ENCODE results near the gene LMO3.

Gene LMO3

GRCh38 chr12:16599081-16599480, 6.9 kb downstream of the LMO3 start:
- no peak for DNase-seq

DNA sequence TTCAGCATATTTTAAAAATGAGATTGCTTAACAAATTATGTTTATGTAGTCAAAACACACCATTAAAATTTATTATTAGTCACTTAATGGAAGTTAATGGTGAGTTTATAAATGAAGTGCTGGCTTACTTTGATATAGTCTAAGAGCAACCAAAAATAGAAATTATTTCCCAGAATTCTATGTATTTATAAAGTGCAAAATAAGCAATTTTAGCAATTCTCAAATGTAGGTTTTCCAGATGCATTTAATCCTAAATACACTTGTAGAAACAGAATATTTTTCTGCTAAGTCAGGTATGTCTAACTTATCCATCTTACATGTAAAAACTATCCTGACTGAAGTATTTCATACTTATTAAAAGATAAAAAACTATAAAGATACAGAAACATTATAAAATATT, 11.2 kb downstream of the LMO3 start:
- no peak for DNase-seq

DNA sequence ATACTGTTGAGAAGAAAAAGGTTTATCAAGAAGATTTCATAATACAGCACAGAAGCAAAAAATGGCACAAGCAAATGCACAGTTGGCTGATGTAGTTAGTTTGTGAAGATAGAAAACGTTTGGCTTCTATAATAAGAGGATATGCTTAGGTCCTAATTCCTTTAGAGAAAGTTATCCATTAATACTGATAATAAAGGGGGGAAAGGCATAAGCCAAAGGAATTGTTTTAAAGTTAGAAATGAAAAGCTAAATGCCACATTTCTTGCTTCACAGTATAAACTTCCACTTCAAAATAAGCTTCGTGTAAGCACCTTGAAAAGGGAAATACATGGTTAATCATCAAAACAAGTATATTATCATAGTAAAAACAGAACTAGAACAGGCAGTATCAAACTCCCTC, 12.4 kb downstream of the LMO3 start:
- no peak for DNase-seq

GRCh38 chr12:16590645-16591044, 15.3 kb downstream of the LMO3 start:
- DNase-seq, result no peak

- no peak for DNase-seq
These were observed 17.1 kb downstream of the LMO3 start for GRCh38 chr12:16588812-16589211.

DNA sequence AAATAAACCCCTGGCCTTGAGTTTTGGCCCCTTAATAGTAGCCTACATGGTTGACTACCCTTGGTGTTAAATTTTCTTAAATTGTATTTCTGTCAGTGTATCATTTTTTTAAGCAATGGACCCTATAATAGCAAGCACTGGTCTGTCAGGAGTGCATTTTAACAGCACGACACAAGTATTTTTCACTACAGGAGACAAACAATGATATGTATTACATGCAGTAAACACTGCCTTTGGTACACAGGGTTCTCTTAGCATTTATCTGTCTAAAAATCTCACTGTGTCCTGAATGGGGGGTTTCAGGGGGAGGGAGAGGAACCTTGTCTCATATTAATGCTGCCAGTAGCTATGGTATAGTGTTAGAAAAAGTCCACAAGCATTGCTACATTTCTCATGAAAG, 18.4 kb downstream of the LMO3 start:
- DNase-seq, result no peak

DNA sequence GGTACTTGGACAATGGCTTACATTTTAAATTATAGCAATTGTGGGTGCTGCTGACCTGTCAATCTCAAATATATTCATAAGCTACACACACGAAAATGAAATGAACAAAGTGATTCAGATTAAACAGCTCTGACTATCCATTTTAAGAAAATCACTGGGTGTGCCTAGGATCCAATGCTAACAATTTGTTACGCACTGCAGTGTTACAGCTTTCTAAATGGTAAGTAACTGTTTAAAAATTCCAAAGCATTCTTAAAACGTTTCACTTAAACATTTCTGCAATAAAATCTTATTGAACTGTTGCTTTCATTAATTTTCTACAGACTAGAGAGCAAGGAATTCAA, 18.9 kb downstream of the LMO3 start:
- no peak for DNase-seq

DNA sequence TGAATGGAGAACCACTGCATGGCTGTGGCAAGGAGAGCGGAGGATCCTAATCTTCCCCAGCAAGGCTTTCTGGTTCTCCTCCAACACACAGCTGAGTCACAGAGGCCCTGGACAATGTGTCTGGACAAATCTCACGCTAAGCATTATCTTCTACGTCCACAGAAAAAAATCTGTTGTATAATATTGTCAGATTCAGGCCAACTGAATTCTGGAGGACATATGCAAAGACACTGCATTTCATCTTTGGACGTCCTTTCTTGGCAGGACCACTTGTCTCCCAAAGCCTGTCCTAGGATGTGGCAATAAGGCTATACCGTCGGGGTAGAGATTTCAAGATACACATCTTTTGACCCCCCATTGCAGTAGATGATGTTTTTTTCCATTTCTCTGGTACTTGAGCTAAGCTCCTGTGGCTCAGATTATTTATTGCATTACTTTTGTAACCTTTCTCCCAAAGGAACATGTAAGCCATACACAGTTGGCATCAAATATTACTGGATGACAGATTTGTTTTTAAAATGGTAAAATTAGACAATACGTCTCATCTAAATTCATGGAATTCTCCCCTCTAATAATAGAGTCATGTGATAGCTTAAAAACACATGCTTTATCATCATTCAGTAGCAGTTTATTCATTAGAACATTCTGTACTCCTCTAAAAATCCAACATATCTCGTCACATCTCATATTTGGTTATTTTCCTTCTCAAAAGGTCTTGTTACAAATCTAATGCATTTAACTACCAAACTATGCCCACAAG, 19.4 kb downstream of the LMO3 start:
- no peak for DNase-seq

GRCh38 chr12:16585781-16586180, 20.2 kb downstream of the LMO3 start:
- DNase-seq, result no peak

DNA sequence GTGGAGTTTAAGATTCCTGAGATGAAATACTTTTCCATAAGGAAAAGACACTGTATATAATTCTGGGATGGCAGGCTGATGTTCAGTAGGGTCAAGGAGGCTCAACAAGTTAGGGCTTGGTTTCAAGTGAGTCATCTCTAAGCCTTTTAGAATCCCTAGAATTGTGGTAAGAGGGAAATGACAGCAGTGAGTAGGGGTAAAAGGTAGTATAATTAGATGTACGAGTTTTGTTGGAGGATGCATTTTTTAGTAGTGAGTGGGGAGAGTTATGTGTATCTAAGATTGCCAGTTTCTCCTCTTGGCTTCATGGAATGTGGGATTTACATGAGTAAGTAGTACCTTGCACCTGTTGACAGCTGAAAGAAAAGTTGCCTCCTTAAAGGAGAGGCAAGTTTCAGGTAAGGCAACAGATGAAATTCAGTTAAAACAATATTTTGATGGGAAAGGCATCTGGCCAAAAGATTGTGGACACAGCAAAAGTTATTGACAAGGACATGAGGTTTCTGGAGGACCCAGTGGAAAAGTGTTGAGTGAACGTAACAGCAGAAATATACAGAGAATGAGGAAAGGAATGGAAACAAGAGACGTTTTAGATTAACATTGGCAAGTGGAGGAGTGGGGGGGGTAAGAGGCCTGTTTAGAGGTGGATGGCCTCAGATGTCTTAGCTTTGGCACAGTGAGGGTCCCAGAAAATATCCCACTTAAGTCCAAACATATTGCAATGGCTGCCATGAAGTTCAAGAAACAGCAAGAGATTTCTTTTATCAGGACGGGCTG, 21.8 kb downstream of the LMO3 start:
- DNase-seq, result no peak

DNA sequence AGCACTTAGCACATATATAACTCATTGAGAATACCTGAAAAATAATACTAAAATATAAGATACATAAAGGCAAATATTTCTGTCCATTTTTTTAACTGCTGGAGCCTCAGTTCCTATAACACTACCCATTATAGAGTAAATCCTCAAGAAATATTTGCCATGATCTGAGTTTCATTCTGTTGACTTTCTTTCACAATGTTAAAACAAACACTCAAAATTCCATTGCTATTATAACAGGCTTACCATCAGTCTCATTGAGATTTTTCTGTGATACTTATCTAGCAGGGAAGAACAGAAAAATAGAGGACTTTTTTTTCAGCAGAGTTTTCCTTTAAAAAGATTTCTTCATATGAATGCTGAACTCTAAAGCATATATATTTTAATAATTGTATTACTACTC, 24.5 kb downstream of the LMO3 start:
- DNase-seq, result no peak

DNA sequence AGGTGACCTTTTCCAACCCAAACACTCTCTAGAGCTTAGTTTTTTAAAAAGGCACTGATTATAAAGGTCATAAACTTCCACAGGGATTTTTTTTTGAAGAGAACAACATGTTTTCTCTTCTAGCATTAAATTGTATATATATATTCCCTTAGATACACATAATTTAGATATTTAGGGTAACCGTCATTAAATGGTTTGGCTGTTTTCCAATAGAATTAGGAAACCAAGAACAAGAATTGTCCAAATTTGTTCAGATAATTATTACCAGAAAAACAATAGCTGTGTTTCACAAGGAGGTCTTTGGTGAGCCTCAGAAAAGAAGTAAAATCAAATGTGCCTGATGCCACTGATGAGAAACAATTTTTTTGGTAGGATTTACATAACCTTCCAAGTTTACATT, 26.9 kb downstream of the LMO3 start:
- DNase-seq, result no peak

- no peak for DNase-seq
These were observed 32.4 kb downstream of the LMO3 start for GRCh38 chr12:16573398-16574077.

DNA sequence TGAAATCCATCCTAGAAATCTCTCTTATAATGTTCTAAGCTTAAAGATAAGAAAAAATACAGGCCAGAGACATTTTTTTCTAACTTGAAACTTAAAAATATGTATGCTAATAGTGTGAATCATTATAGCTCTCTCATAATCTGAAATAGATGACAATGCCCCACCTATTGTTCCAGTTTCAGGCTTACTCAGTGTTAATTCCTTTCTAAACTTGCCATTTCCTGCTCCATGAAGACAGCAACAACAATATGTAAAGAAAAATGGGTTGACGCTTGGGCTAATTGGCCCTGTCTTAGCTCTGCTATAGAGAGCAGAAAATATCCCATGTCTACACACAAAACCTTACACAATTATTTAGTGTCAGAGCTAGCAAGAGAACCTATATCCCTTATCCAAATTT, 37.1 kb downstream of the LMO3 start:
- DNase-seq, result no peak

GRCh38 chr12:16564675-16565074, 41.3 kb downstream of the LMO3 start:
- DNase-seq, result no peak

DNA sequence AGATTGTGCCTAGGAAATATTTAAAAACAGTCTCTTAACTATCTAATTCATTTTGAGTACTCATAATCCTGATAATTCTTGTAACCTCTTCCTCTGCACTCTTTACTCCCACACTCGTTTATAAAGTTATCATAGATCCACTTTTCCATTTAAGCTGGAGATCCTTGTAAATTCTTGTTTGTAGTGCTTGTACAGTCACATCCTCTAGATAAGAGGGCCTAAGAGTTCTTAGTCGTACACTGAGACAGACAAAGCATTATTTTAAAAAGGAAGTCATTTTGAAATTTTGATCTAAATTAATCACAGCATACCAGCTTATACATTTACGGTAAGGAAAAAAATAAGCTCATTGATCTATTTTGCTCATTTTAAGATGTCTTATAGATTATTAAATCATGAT, 42.5 kb downstream of the LMO3 start:
- DNase-seq, result no peak

GRCh38 chr12:16562921-16563320, 43.0 kb downstream of the LMO3 start:
- no peak for DNase-seq

DNA sequence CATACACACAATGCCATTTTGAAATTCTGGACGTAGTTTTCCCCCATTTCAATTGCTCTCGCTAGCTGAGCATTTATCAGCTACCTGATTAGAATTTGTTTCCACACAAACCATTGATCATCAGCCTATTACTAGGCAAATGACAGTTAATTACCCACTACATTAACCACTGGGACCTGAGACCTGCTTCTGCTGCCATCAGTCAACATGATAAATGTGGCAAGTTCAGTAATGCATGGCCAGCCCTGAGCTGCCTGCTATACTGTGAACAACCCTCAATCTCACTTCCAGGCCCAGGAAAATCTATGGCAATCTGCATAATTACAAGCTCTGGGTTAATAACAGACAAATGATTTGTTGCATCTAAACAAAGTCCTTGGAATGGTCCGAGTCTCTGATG, 43.5 kb downstream of the LMO3 start:
- no peak for DNase-seq

DNA sequence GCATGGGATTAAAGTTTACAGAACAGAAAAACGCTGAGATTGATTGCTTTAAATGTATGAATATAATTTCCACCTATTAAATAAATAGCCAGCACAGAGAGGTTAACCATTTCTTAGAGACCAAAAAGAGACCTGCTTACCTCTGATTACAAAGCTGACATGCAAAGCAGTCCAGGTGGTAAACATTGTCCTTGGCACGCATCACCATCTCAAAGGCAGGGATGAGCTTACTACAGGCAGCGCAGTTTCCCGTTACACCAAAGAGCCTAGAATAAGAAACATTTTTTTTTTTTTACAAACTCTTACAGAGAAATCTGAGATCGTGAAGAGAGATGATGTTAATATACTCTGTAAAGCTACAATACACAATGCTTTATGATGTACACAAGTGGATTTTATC, 45.7 kb downstream of the LMO3 start:
- DNase-seq, result no peak

DNA sequence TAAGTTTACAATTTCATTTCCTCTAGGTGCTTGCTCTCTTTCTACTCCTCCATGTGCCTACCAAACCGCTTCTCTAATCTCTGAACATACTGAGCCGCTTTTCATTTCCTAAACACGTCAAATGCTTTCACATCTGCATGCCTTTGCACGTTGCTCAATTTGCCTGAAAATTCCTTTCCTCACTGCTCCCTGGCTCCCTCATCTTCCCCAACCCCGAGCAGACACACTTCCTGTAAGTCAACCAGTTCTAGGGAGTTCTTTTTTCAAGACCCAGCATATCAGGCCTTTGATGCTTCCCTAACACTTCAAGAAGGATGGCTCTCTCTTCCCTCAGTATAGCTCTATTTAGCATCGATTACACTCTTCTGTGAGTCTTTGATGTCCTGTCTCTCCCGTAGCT, 50.3 kb downstream of the LMO3 start:
- no peak for DNase-seq

DNA sequence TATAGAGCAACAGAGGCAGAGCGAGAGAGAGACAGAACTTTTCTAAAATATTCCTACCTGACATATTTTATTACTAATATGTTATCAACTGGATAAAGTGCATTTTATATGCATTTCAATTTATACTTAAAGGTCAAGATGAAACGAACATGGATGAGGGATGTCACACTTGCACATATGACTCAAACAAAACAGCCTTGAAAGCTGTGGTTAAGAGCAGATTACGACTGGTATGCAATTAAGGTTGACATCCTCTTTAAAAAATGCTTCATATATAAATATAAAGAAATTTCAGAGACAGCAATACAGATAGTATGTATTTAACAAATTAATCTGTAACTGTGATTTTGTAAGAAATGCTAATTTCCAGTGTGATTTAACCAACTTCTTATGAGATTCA, 52.5 kb downstream of the LMO3 start:
- DNase-seq, result no peak

- DNase-seq, result no peak
These were observed 53.7 kb downstream of the LMO3 start for GRCh38 chr12:16552301-16552700.

GRCh38 chr12:16545836-16546235, 60.1 kb downstream of the LMO3 start:
- no peak for DNase-seq

DNA sequence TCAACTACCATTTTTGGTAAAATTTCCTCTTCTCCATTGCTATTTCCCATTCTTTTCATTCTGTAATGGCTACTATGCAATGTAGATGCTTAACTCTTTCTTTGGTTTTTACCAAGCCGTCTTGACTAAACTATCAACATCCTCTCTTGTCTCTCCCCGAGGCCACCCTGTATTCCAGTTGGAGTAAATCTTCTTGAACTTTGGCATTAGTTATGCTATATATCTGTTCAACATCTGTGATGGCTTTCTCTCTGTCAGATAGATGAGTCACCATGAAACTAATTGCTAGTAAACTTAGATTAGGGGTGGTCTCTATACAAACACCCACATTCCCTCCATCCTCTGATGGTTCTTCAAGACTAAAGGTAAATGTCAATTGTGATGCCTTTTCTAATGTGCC, 63.4 kb downstream of the LMO3 start:
- DNase-seq, result no peak
